ENCODE data around the gene TCF12. TPM values are rescaled to one million over a fixed set of nuclear protein-coding genes. Genes with fewer than 3 reads are reported as not detected.

Gene TCF12
- total RNA-seq, 1 experiment from 2014 or later = 76.7 TPM

- no peak overlapping the region for H3K9ac ChIP-seq (ENCODE audit: extremely low read depth, insufficient read length, low read length)
These were observed 308.7 kb downstream of the TCF12 start for GRCh38 chr15:57227166-57227565.

More at GRCh38 chr15:57227166-57227565, 308.7 kb downstream of the TCF12 start:
- Histone ChIP-seq H2AFZ (ENCODE audit: low read length) (no peak overlapping the region), H3K14ac (ENCODE audit: insufficient read depth, low read length) (no peak overlapping the region), H3K4me1 (ENCODE audit: insufficient read depth, low read length) (no peaks in the 10 kb centered on the region), H2BK20ac (ENCODE audit: low read depth, low read length, poor library complexity, severe bottlenecking) (no peak overlapping the region), H4K8ac (replicated peaks; ENCODE audit: insufficient read length, low read depth, low read length) (no peak overlapping the region), H2BK5ac (ENCODE audit: insufficient read length, low read length) (no peak overlapping the region), H4K5ac (ENCODE audit: insufficient read length, low read depth, low read length) (no peak overlapping the region), H3K27ac (ENCODE audit: insufficient read length, low read depth, low read length) (no peak overlapping the region), H2BK12ac (ENCODE audit: insufficient read length, low read depth, low read length) (no peak overlapping the region), H3K23me2 (ENCODE audit: insufficient read length, low read depth, low read length, poor library complexity, severe bottlenecking) (no peaks in the 10 kb centered on the region), H3K79me1 (ENCODE audit: insufficient read depth, low read depth, low read length, poor library complexity, severe bottlenecking) (peaks cover under 1% of the 10 kb centered on the region), H3K79me2 (ENCODE audit: insufficient read depth, low read length) (no peaks in the 10 kb centered on the region), H2AK5ac (ENCODE audit: insufficient read length, low read length) (no peak overlapping the region), H3K56ac (ENCODE audit: insufficient read length, low read depth, low read length) (no peak overlapping the region), H2BK15ac (ENCODE audit: low read depth, low read length) (no peak overlapping the region), H3K18ac (ENCODE audit: insufficient read length, low read depth, low read length) (no peak overlapping the region), H3K4ac (ENCODE audit: low read depth, low read length) (no peak overlapping the region), H4K20me1 (ENCODE audit: control insufficient read depth, insufficient read depth, insufficient read length) (no peaks in the 10 kb centered on the region), H2BK120ac (ENCODE audit: low read depth, low read length, poor library complexity, severe bottlenecking) (no peak overlapping the region), H3K27me3 (ENCODE audit: insufficient read depth, low read length) (no peaks in the 10 kb centered on the region), H3K23ac (ENCODE audit: insufficient read length, low read depth, low read length) (no peak overlapping the region), H3T11ph (ENCODE audit: low read length) (no peak overlapping the region), H3K9me3 (ENCODE audit: control insufficient read depth, low read depth, low read length) (no peaks in the 10 kb centered on the region), H4K91ac (ENCODE audit: insufficient read length, low read depth, low read length) (no peak overlapping the region), H3K4me2 (ENCODE audit: insufficient read depth, insufficient read length, low read length) (no peak overlapping the region)
- TF ChIP-seq, protein P1, sequence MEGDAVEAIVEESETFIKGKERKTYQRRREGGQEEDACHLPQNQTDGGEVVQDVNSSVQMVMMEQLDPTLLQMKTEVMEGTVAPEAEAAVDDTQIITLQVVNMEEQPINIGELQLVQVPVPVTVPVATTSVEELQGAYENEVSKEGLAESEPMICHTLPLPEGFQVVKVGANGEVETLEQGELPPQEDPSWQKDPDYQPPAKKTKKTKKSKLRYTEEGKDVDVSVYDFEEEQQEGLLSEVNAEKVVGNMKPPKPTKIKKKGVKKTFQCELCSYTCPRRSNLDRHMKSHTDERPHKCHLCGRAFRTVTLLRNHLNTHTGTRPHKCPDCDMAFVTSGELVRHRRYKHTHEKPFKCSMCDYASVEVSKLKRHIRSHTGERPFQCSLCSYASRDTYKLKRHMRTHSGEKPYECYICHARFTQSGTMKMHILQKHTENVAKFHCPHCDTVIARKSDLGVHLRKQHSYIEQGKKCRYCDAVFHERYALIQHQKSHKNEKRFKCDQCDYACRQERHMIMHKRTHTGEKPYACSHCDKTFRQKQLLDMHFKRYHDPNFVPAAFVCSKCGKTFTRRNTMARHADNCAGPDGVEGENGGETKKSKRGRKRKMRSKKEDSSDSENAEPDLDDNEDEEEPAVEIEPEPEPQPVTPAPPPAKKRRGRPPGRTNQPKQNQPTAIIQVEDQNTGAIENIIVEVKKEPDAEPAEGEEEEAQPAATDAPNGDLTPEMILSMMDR (conservative IDR thresholded peaks at IDR 0.05) = no peak
- H3K4me1 Mint-ChIP-seq = peaks cover 11 to 29% of the 10 kb centered on the region in 2 experiments
- peaks cover 0 to under 1% (median 0%) of the 10 kb centered on the region in 3 experiments; a peak in 1 of 7 replicates for H3K36me3 Mint-ChIP-seq (ENCODE audit: insufficient read depth in 1 of 3, low read depth in 3 of 3)
- WGBS (ENCODE audit: extremely low coverage, insufficient read length, low lambda C conversion rate) = no CpG with 5 or more reads among the region's 3 CpGs
- H3K27ac Mint-ChIP-seq = peak overlapping the region in 1 of 3 experiments; percentile 85; a peak in 3 of 7 replicates
- no peak for DNase-seq
- no peaks in the 10 kb centered on the region for H3K27me3 Mint-ChIP-seq (ENCODE audit: low read depth)
- H3K4me3 Mint-ChIP-seq = no peak overlapping the region
- H3K9me3 Mint-ChIP-seq = no peaks in the 10 kb centered on the region

Measured in H9 (cell line).